HepG2 (cell line): ENCODE measurements around the gene TRNT1.

Source experiments
- AKAP8 ChIP-seq: sonication (generic); formaldehyde crosslinking; IDR thresholded peaks from 2 replicates; pipeline ENCODE4 v1.5.1; 2020; ENCODE audit warnings: mild to moderate bottlenecking, missing genetic modification reagents
- CREM ChIP-seq, 2 experiments: sonication (generic) in 1 of 2; formaldehyde crosslinking in 1 of 2; IDR thresholded peaks; 2 replicates each; pipeline versions ENCODE4 v1.4.0 to v1.6.1; 2016 to 2020; ENCODE audit warnings: antibody characterized with exemption in 1 of 2, mild to moderate bottlenecking in 1 of 2, missing genetic modification reagents in 1 of 2
- ELK4 ChIP-seq: sonication (generic); formaldehyde crosslinking; IDR thresholded peaks from 2 replicates; pipeline ENCODE4 v1.9.0; 2021; ENCODE audit warnings: missing genetic modification reagents, borderline replicate concordance
- EZH2 ChIP-seq: conservative IDR thresholded peaks from 2 replicates; pipeline ENCODE4 v1.6.1; 2012; ENCODE audit warnings: mild to moderate bottlenecking, low read depth, low read length, moderate library complexity
- FOXA1 ChIP-seq, 2 experiments: fragments of 450-650 bp in 1 of 2; sonication (generic) in 1 of 2; formaldehyde crosslinking in 1 of 2; IDR thresholded peaks; 2 replicates each; pipeline versions ENCODE4 v1.4.0 to v1.6.1; 2016 to 2020; ENCODE audit warnings: missing genetic modification reagents in 1 of 2
- FOXJ3 ChIP-seq: sonication (generic); formaldehyde crosslinking; IDR thresholded peaks from 2 replicates; pipeline ENCODE4 v1.4.0; 2020; ENCODE audit warnings: missing genetic modification reagents, mild to moderate bottlenecking, borderline replicate concordance
- NR2C2 ChIP-seq: sonication (generic); formaldehyde crosslinking; IDR thresholded peaks from 2 replicates; pipeline ENCODE4 v1.4.0; 2020; ENCODE audit warnings: missing genetic modification reagents, mild to moderate bottlenecking, moderate library complexity, borderline replicate concordance
- SCMH1 ChIP-seq: sonication (generic); formaldehyde crosslinking; IDR thresholded peaks from 2 replicates; pipeline ENCODE4 v1.9.0; 2021; ENCODE audit warnings: missing genetic modification reagents, mild to moderate bottlenecking, borderline replicate concordance
- TF ChIP-seq, protein P1 (sequence below): sonication (generic); formaldehyde crosslinking; IDR thresholded peaks from 2 replicates; pipeline ENCODE4 v1.5.0; 2020; ENCODE audit warnings: mild to moderate bottlenecking, missing genetic modification reagents, moderate library complexity
- TF ChIP-seq, protein P2 (sequence below): sonication (generic); formaldehyde crosslinking; IDR thresholded peaks from 2 replicates; pipeline ENCODE4 v1.5.1; 2020; ENCODE audit warnings: mild to moderate bottlenecking, missing genetic modification reagents, borderline replicate concordance

- TF ChIP-seq, protein P1, sequence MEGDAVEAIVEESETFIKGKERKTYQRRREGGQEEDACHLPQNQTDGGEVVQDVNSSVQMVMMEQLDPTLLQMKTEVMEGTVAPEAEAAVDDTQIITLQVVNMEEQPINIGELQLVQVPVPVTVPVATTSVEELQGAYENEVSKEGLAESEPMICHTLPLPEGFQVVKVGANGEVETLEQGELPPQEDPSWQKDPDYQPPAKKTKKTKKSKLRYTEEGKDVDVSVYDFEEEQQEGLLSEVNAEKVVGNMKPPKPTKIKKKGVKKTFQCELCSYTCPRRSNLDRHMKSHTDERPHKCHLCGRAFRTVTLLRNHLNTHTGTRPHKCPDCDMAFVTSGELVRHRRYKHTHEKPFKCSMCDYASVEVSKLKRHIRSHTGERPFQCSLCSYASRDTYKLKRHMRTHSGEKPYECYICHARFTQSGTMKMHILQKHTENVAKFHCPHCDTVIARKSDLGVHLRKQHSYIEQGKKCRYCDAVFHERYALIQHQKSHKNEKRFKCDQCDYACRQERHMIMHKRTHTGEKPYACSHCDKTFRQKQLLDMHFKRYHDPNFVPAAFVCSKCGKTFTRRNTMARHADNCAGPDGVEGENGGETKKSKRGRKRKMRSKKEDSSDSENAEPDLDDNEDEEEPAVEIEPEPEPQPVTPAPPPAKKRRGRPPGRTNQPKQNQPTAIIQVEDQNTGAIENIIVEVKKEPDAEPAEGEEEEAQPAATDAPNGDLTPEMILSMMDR (CRISPR knock-in tag): no peak
- TF ChIP-seq FOXA1 (IDR thresholded peaks at IDR 0.05) (no peak), FOXA1 (CRISPR knock-in tag; IDR thresholded peaks at IDR 0.05) (no peak), AKAP8 (CRISPR knock-in tag) (no peak), CREM (IDR thresholded peaks at IDR 0.05) (no peak), CREM (CRISPR knock-in tag; IDR thresholded peaks at IDR 0.05) (no peak), EZH2 (no peak), SCMH1 (CRISPR knock-in tag) (no peak), NR2C2 (no peak), ELK4 (no peak), FOXJ3 (CRISPR knock-in tag) (no peak)
- TF ChIP-seq, protein P2, sequence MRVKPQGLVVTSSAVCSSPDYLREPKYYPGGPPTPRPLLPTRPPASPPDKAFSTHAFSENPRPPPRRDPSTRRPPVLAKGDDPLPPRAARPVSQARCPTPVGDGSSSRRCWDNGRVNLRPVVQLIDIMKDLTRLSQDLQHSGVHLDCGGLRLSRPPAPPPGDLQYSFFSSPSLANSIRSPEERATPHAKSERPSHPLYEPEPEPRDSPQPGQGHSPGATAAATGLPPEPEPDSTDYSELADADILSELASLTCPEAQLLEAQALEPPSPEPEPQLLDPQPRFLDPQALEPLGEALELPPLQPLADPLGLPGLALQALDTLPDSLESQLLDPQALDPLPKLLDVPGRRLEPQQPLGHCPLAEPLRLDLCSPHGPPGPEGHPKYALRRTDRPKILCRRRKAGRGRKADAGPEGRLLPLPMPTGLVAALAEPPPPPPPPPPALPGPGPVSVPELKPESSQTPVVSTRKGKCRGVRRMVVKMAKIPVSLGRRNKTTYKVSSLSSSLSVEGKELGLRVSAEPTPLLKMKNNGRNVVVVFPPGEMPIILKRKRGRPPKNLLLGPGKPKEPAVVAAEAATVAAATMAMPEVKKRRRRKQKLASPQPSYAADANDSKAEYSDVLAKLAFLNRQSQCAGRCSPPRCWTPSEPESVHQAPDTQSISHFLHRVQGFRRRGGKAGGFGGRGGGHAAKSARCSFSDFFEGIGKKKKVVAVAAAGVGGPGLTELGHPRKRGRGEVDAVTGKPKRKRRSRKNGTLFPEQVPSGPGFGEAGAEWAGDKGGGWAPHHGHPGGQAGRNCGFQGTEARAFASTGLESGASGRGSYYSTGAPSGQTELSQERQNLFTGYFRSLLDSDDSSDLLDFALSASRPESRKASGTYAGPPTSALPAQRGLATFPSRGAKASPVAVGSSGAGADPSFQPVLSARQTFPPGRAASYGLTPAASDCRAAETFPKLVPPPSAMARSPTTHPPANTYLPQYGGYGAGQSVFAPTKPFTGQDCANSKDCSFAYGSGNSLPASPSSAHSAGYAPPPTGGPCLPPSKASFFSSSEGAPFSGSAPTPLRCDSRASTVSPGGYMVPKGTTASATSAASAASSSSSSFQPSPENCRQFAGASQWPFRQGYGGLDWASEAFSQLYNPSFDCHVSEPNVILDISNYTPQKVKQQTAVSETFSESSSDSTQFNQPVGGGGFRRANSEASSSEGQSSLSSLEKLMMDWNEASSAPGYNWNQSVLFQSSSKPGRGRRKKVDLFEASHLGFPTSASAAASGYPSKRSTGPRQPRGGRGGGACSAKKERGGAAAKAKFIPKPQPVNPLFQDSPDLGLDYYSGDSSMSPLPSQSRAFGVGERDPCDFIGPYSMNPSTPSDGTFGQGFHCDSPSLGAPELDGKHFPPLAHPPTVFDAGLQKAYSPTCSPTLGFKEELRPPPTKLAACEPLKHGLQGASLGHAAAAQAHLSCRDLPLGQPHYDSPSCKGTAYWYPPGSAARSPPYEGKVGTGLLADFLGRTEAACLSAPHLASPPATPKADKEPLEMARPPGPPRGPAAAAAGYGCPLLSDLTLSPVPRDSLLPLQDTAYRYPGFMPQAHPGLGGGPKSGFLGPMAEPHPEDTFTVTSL (CRISPR knock-in tag): no peak
Observed at GRCh38 chr3:3180456-3180855, 53.7 kb downstream of the TRNT1 start.
